ENCODE measurements around the gene ADAMTS5. TPM values are rescaled to one million over a fixed set of nuclear protein-coding genes. Genes with fewer than 3 reads are reported as not detected.

ADAMTS5 gene
- total RNA-seq, 2 donors from 2014 or later = 0.33 to 1.9 TPM

DNA sequence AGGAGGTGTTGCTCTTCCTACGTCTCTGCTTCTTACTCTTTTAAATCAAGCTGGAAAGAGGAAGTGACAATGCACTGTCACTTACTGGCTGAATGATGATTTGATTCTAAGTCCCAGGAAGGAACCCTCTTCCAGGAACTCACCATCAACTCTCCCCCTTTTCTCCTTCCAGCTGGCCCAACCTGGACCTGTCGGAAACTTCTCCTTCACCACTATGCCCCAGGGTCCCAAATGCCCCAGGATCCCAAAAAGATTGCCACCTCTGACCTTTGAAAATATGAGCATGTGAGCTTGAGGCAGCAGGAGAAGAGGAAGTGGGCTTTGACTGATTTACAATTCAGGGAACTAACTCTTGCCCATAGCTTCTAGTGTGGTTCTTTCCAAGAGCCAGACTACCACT lies 5.3 kb upstream of the ADAMTS5 start:
- H3K9me3 ChIP-seq (ENCODE audit: control insufficient read depth, low read length) = no peaks in the 10 kb centered on the region
- H3K4me1 ChIP-seq (ENCODE audit: control insufficient read depth, insufficient read depth, low read length) = no peaks in the 10 kb centered on the region
- Mint-ChIP-seq H3K4me3 (no peak overlapping the region), H3K27ac (no peak overlapping the region), H3K9me3 (no peaks in the 10 kb centered on the region), H3K36me3 (ENCODE audit: low read depth) (no peaks in the 10 kb centered on the region), H3K27me3 (ENCODE audit: insufficient read depth) (peaks cover 36% of the 10 kb centered on the region), H3K4me1 (peaks cover 7% of the 10 kb centered on the region)
- DNase-seq = no peak
- TF ChIP-seq, protein P1, sequence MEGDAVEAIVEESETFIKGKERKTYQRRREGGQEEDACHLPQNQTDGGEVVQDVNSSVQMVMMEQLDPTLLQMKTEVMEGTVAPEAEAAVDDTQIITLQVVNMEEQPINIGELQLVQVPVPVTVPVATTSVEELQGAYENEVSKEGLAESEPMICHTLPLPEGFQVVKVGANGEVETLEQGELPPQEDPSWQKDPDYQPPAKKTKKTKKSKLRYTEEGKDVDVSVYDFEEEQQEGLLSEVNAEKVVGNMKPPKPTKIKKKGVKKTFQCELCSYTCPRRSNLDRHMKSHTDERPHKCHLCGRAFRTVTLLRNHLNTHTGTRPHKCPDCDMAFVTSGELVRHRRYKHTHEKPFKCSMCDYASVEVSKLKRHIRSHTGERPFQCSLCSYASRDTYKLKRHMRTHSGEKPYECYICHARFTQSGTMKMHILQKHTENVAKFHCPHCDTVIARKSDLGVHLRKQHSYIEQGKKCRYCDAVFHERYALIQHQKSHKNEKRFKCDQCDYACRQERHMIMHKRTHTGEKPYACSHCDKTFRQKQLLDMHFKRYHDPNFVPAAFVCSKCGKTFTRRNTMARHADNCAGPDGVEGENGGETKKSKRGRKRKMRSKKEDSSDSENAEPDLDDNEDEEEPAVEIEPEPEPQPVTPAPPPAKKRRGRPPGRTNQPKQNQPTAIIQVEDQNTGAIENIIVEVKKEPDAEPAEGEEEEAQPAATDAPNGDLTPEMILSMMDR (conservative IDR thresholded peaks at IDR 0.05) = no peak
- 88% methylated on average over 2 of the region's 2 CpGs; no CpG with 5 or more reads in 1 of the 2 experiments for WGBS, 2 experiments (ENCODE audit: insufficient coverage in 1 of 2, insufficient read length in 1 of 2)
- H3K9ac ChIP-seq (ENCODE audit: extremely low read depth, low read length, poor library complexity, severe bottlenecking) = no peak overlapping the region
- no peak overlapping the region for H3K4me3 ChIP-seq (ENCODE audit: low read length)
- H3K36me3 ChIP-seq (ENCODE audit: control insufficient read depth, insufficient read depth, low read length) = no peaks in the 10 kb centered on the region
- H3K27me3 ChIP-seq (ENCODE audit: control insufficient read depth, insufficient read depth, low read length, poor library complexity, severe bottlenecking) = peaks cover 20% of the 10 kb centered on the region
- no peak overlapping the region for H3K27ac ChIP-seq (ENCODE audit: low read depth, low read length)

DNA sequence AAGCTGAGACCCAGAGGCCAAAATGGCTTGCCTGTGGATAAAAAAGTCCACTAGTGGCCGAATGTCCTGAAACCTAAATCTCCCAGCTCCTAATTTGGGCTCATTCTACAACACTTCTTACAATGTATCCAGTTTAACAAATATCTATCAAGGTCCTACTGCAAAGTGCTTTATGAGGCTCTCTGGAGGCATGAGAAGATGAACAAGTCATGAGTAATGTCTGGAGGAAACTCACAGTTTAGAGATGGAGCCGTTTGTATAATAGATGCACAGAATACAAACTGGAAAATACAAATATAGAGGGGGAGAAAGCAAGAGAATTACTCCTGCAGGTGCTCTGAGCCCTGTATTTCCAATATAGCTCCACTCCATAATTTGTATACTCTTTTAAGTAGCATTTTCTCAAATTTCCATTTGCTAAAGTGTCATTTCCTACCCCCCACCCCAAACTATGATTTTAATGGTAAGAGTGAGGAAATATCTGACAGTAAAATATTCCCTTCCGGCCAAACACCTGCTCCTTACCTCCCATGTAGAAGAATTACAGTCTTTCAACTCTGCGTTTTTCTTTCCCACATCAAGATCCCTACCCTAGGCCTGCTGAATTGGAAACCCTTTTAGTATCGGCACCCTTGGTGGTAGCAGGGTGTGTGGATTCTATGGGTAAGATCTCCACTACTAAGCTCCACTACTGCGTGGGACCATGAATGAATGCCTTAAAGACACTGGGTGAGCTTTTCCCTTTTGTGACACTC lies 3.3 kb upstream of the ADAMTS5 start:
- Histone ChIP-seq H3K27ac (ENCODE audit: low read depth, low read length) (no peak overlapping the region), H3K27me3 (ENCODE audit: control insufficient read depth, insufficient read depth, low read length, poor library complexity, severe bottlenecking) (peaks cover 34% of the 10 kb centered on the region), H3K9ac (ENCODE audit: extremely low read depth, low read length, poor library complexity, severe bottlenecking) (no peak overlapping the region), H3K36me3 (ENCODE audit: control insufficient read depth, insufficient read depth, low read length) (no peaks in the 10 kb centered on the region), H3K4me1 (ENCODE audit: control insufficient read depth, insufficient read depth, low read length) (no peaks in the 10 kb centered on the region), H3K4me3 (ENCODE audit: low read length) (no peak overlapping the region), H3K9me3 (ENCODE audit: control insufficient read depth, low read length) (no peaks in the 10 kb centered on the region)
- H3K4me1 Mint-ChIP-seq = peaks cover 3% of the 10 kb centered on the region
- WGBS, 2 experiments (ENCODE audit: insufficient coverage in 1 of 2, insufficient read length in 1 of 2) = 80 to 87% methylated on average over 2 to 6 of the region's 6 CpGs
- no peak for DNase-seq
- no peaks in the 10 kb centered on the region for H3K9me3 Mint-ChIP-seq
- TF ChIP-seq, protein P1 (conservative IDR thresholded peaks at IDR 0.05) = no peak
- H3K27me3 Mint-ChIP-seq (ENCODE audit: insufficient read depth) = peaks cover 51% of the 10 kb centered on the region
- H3K4me3 Mint-ChIP-seq = no peak overlapping the region
- no peaks in the 10 kb centered on the region for H3K36me3 Mint-ChIP-seq (ENCODE audit: low read depth)
- no peak overlapping the region for H3K27ac Mint-ChIP-seq

DNA sequence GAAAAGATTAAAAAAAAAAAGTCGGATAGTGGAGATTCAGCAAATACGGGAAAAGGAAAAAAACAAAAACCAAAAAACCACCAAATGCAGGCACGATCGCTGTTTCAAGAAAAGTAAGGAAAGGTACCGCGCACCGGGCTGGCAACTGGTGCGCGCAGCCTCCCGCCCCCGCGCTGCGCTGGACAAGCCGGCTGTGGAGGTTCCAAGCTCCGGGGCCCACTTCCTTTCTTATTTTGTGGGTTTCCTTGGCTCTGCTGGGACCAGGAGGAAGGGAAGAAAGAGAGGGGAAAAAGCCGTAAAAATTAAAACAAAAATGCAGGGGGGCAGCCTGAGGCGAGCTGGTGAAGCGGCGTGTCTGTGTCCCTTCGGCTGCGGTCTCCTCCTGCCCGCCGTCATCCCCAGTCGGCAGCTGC lies 233 bp downstream of the ADAMTS5 start:
- TF ChIP-seq, protein P1 (conservative IDR thresholded peaks at IDR 0.05) = no peak
- Mint-ChIP-seq H3K4me1 (peaks cover 19% of the 10 kb centered on the region), H3K27ac (no peak overlapping the region), H3K36me3 (ENCODE audit: low read depth) (no peaks in the 10 kb centered on the region), H3K4me3 (peak overlapping the region; percentile 74), H3K27me3 (ENCODE audit: insufficient read depth) (peaks cover 53% of the 10 kb centered on the region), H3K9me3 (no peaks in the 10 kb centered on the region)
- H3K27me3 ChIP-seq (ENCODE audit: control insufficient read depth, insufficient read depth, low read length, poor library complexity, severe bottlenecking) = peaks cover 41% of the 10 kb centered on the region
- WGBS, 2 experiments (ENCODE audit: insufficient coverage in 1 of 2, insufficient read length in 1 of 2) = 0% methylated on average over 7 to 22 of the region's 24 CpGs
- H3K36me3 ChIP-seq (ENCODE audit: control insufficient read depth, insufficient read depth, low read length) = no peaks in the 10 kb centered on the region
- DNase-seq = no peak
- H3K27ac ChIP-seq (ENCODE audit: low read depth, low read length) = no peak overlapping the region
- peak overlapping the region; percentile 15 for H3K9ac ChIP-seq (ENCODE audit: extremely low read depth, low read length, poor library complexity, severe bottlenecking)
- H3K4me3 ChIP-seq (ENCODE audit: low read length) = peak overlapping the region; percentile 82
- no peaks in the 10 kb centered on the region for H3K9me3 ChIP-seq (ENCODE audit: control insufficient read depth, low read length)
- H3K4me1 ChIP-seq (ENCODE audit: control insufficient read depth, insufficient read depth, low read length) = no peaks in the 10 kb centered on the region
